SK-N-MC (cell line): ENCODE results near the gene AFAP1L2.

Experiments
- EZH2 ChIP-seq: fragments of 200-600 bp; sonication (generic); IDR thresholded peaks from one replicate; pipeline ENCODE4 v1.6.1; 2017; ENCODE audit warnings: antibody characterized with exemption
- FOXP2 ChIP-seq: optimal IDR thresholded peaks from 2 replicates; pipeline ENCODE3; 2011; ENCODE audit warnings: mild to moderate bottlenecking, moderate library complexity; ENCODE audit not compliant: insufficient read depth; ENCODE audit errors: extremely low read length, control extremely low read depth
- POLR2AphosphoS5 ChIP-seq: IDR thresholded peaks from 2 replicates; pipeline ENCODE4 v1.6.1; 2012; ENCODE audit warnings: mild to moderate bottlenecking, low read depth, low read length, borderline replicate concordance

DNA sequence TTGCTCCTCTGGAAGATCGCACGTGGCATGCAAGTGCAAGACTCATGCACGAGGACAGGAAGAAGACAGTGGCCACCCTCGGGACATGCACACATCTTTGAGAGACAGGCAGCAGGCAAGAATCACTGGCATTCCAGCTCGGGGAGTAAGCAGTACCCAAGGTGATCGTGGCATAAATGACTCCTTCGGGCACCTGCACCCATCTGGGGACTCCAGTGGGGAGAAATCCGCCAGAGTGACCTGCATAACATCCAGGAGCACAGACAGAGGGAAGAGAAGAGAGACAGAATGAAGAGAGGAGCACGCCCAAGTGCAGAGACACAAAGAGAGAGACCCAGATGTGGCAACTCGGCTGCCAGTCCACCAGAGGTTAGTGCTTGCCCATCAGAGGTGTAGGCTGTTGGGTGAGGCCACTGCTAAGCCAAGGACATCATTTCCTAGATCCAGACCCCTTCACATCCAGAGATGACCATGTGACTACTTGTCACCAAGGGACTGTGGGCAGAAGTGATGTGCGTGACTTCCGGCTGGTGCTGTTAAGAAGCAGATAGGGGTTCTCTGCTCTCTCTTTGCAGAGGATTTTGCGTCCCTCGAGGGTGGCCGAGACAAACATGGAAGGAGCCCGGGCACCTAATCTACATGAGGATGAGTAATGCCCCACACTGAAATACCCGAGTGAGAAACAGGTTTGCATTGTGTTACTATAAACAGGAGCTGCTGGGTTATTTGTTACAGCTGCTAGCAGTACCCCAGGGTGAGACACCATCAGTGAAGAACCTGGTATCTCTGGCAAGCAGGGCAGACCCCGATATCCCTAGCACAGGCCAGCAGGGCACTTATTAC is 84.7 kb downstream of the AFAP1L2 start:
- TF ChIP-seq EZH2, result no peak
- TF ChIP-seq POLR2AphosphoS5, result no peak
- TF ChIP-seq FOXP2, result no peak
